Endothelial cell of umbilical vein (primary cell): Measurements from ENCODE around the gene WNT7B. TPM values are rescaled to one million over a fixed set of nuclear protein-coding genes. Genes with fewer than 3 reads are reported as not detected.

ENCODE experiments used
- BruUV-seq: library from RNA; stranded (reverse); fragments of 400-500 nt; replicated peaks from 2 replicates; lab custom pipeline; 2021; lab: Mats Ljungman, UMichigan
- CTCF ChIA-PET: fragments of 300-600, 350-600 bp; sonication (Branson Sonifier 250); formaldehyde crosslinking; loops from one replicate; lab custom pipeline; 2021; ENCODE audit warnings: antibody characterized with exemption, inconsistent platforms; lab: Charles Lee
- POLR2A ChIA-PET: fragments of 300-600, 350-600 bp; sonication (Branson Sonifier 250); formaldehyde crosslinking; loops from one replicate; lab custom pipeline; 2021; ENCODE audit warnings: antibody characterized with exemption, inconsistent platforms; lab: Charles Lee
- DNase-seq: peaks from one replicate; pipeline ENCODE4 v3.0.0-alpha.2; 2011; ENCODE audit warnings: low read depth, low spot score
- FAIRE-seq: peaks from 2 replicates; lab custom pipeline; 2011; peaks lifted over from hg19 to GRCh38; lab: Jason Lieb, UNC
- H2AFZ ChIP-seq: 2 replicates; pipeline ENCODE4 v1.6.0; 2012; ENCODE audit warnings: low read depth, low read length, control low read depth, inconsistent platforms
- H3K27ac ChIP-seq: 2 replicates; pipeline ENCODE4 v1.5.1; 2011; ENCODE audit warnings: low read depth, mild to moderate bottlenecking, control low read depth, low read length, moderate library complexity; ENCODE audit not compliant: insufficient read depth
- H3K27me3 ChIP-seq, 2 experiments: 2 replicates each; pipeline versions ENCODE4 v1.6.0 to v1.6.1; 2011; ENCODE audit warnings: low read length in 2 of 2, mixed read lengths in 1 of 2; ENCODE audit not compliant: control insufficient read depth in 2 of 2, insufficient read depth in 2 of 2
- H3K36me3 ChIP-seq, 2 experiments: 2 replicates in 1 of 2; 3 replicates in 1 of 2; pipeline ENCODE4 v1.5.1; 2011; ENCODE audit warnings: low read length in 2 of 2, mild to moderate bottlenecking in 1 of 2, moderate library complexity in 1 of 2; ENCODE audit not compliant: control insufficient read depth in 2 of 2, insufficient read depth in 2 of 2; ENCODE audit errors: extremely low read depth in 1 of 2
- H3K4me1 ChIP-seq: 3 replicates; pipeline ENCODE4 v1.5.1; 2011; ENCODE audit warnings: mild to moderate bottlenecking, low read length; ENCODE audit not compliant: control insufficient read depth, insufficient read depth; ENCODE audit errors: extremely low read depth
- H3K4me2 ChIP-seq: 2 replicates; pipeline ENCODE4 v1.6.1; 2011; ENCODE audit warnings: low read length, control low read depth, mixed read lengths; ENCODE audit not compliant: insufficient read depth
- H3K4me3 ChIP-seq, 3 experiments: fragments of 200-600 bp in 1 of 3; sonication (generic), shearing (Covaris generic) in 1 of 3; replicated peaks in 1 of 3; 2 replicates each; pipeline ENCODE4 v1.5.1; 2011 to 2016; ENCODE audit warnings: control low read depth in 3 of 3, low read length in 3 of 3, mild to moderate bottlenecking in 2 of 3, inconsistent platforms in 1 of 3, low read depth in 1 of 3, moderate library complexity in 1 of 3; ENCODE audit not compliant: insufficient read depth in 1 of 3
- H3K79me2 ChIP-seq: 2 replicates; pipeline ENCODE4 v1.6.0; 2012; ENCODE audit warnings: low read length, inconsistent platforms; ENCODE audit not compliant: control insufficient read depth, insufficient read depth
- H3K9ac ChIP-seq: replicated peaks from 2 replicates; pipeline ENCODE3; 2011; ENCODE audit warnings: low read length, control low read depth; ENCODE audit not compliant: insufficient read depth; ENCODE audit errors: extremely low read depth
- H3K9me1 ChIP-seq: replicated peaks from 3 replicates; pipeline ENCODE4 v1.6.0; 2011; ENCODE audit warnings: mild to moderate bottlenecking, low read length; ENCODE audit not compliant: control insufficient read depth, insufficient read depth; ENCODE audit errors: extremely low read depth
- H3K9me3 ChIP-seq: replicated peaks from 2 replicates; pipeline ENCODE4 v1.5.1; 2012; ENCODE audit warnings: low read length, inconsistent platforms; ENCODE audit not compliant: control insufficient read depth, insufficient read depth
- H4K20me1 ChIP-seq: replicated peaks from 2 replicates; pipeline ENCODE3; 2011; ENCODE audit warnings: mild to moderate bottlenecking, low read length; ENCODE audit not compliant: control insufficient read depth, insufficient read depth; ENCODE audit errors: extremely low read depth
- CTCF ChIP-seq, 2 donors: IDR thresholded peaks; 1 replicate in 1 of 2; 2 replicates in 1 of 2; pipeline ENCODE4 v1.5.1; 2011; ENCODE audit warnings: low read length in 2 of 2, mild to moderate bottlenecking in 2 of 2, moderate library complexity in 2 of 2, control low read depth in 1 of 2, inconsistent platforms in 1 of 2, low read depth in 1 of 2; ENCODE audit not compliant: insufficient read depth in 1 of 2; ENCODE audit errors: extremely low read depth in 1 of 2
- EZH2 ChIP-seq: IDR thresholded peaks from 2 replicates; pipeline ENCODE4 v1.6.1; 2012; ENCODE audit warnings: borderline replicate concordance, low read depth, mild to moderate bottlenecking, moderate library complexity, low read length, inconsistent platforms; ENCODE audit not compliant: severe bottlenecking
- FOS ChIP-seq: IDR thresholded peaks from 2 replicates; pipeline ENCODE4 v1.6.1; 2011; ENCODE audit warnings: mild to moderate bottlenecking, low read length, moderate library complexity, borderline replicate concordance; ENCODE audit not compliant: insufficient read depth
- GATA2 ChIP-seq: IDR thresholded peaks from 2 replicates; pipeline ENCODE4 v1.7.0; 2011; ENCODE audit warnings: low read depth, mild to moderate bottlenecking, moderate library complexity, mixed read lengths, low read length; ENCODE audit not compliant: insufficient read length, insufficient read depth
- JUN ChIP-seq: IDR thresholded peaks from 2 replicates; pipeline ENCODE4 v1.6.1; 2011; ENCODE audit warnings: borderline replicate concordance, low read depth; ENCODE audit not compliant: insufficient read length, insufficient read depth
- MAX ChIP-seq: IDR thresholded peaks from 2 replicates; pipeline ENCODE4 v1.6.1; 2011; ENCODE audit not compliant: insufficient read depth, insufficient read length
- MYC ChIP-seq: IDR thresholded peaks from one replicate; pipeline ENCODE4 v1.6.1; 2011; ENCODE audit warnings: mild to moderate bottlenecking, low read depth, low read length
- POLR2A ChIP-seq: IDR thresholded peaks from 2 replicates; pipeline ENCODE4 v1.6.1; 2012; ENCODE audit warnings: low read depth, mild to moderate bottlenecking, control low read depth, low read length
- POLR2AphosphoS5 ChIP-seq: IDR thresholded peaks from 2 replicates; pipeline ENCODE4 v1.6.1; 2012; ENCODE audit warnings: low read depth, mild to moderate bottlenecking, control low read depth, low read length, moderate library complexity; ENCODE audit not compliant: insufficient read depth
- dilution Hi-C: fragments of 300-500 bp; cut with MboI; formaldehyde crosslinking; loops from one replicate; pipeline ENCODE4 v1.15.0; 2019; ENCODE audit warnings: low sequenced_read_pairs; ENCODE audit not compliant: extremely low pct_ligation_motif_present
- intact Hi-C: fragments of 100-400 bp; cut with micrococcal nuclease; formaldehyde crosslinking; loops from one replicate; pipeline ENCODE4 v1.10.0; 2022
- polyA plus RNA-seq, 4 experiments: library from polyadenylated mRNA; depleted of rRNA in 3 of 4; stranded (reverse) in 3 of 4; unstranded in 1 of 4; fragments of >200 nt; gene quantifications; 2 replicates each; pipeline versions ENCODE4 v1.2.1 to v1.2.3, GENCODE V29; 2011 to 2012; ENCODE audit warnings: missing spikeins in 1 of 4
- total RNA-seq: library from RNA; stranded (reverse); gene quantifications from 2 replicates; pipeline ENCODE4 v1.2.3, GENCODE V29; 2021

WNT7B gene
- total and polyA plus RNA-seq, 2 donors (not counting 3 experiments of a cell fraction or from before 2014, with no cell fraction given), result not detected

- POLR2A ChIA-PET, result no interaction called here
- TF ChIP-seq MAX (no peak), GATA2 (no peak), FOS (no peak), MYC (no peak), JUN (no peak), POLR2AphosphoS5 (no peak), EZH2 (no peak), CTCF (IDR thresholded peaks at IDR 0.05; ENCODE audit: extremely low read depth in 1 of 2, insufficient read depth in 1 of 2, low read depth in 1 of 2, low read length in 2 of 2) (no peak), POLR2A (no peak)
- H3K27me3 ChIP-seq, result peaks cover 0 to 3% of the 10 kb centered on the region in 2 experiments
- no peaks in the 10 kb centered on the region for H3K4me1 ChIP-seq
- CTCF ChIA-PET, result interaction anchor here (1.0 kb wide), 1 partner anchor 10 kb away, joined by 3 read pairs; no protein-coding TSS in a partner anchor
- no peaks in the 10 kb centered on the region for H3K79me2 ChIP-seq
- no peak overlapping the region for H3K4me2 ChIP-seq
- H3K9me3 ChIP-seq, result no peaks in the 10 kb centered on the region
- no TSS peak for BruUV-seq
- no peaks in the 10 kb centered on the region for H3K36me3 ChIP-seq
- intact Hi-C loops, result no loop called here
- no peaks in the 10 kb centered on the region for H4K20me1 ChIP-seq
- dilution Hi-C loops, result no loop called here
- no peak overlapping the region for H3K27ac ChIP-seq
- DNase-seq, result no peak
- H3K4me3 ChIP-seq, result no peak overlapping the region
- H3K9ac ChIP-seq, result no peak overlapping the region
- no peak overlapping the region for H2AFZ ChIP-seq
- no peaks in the 10 kb centered on the region for H3K9me1 ChIP-seq
- FAIRE-seq, result no peak
Measured at GRCh38 chr22:45887202-45888131, 89.5 kb downstream of the WNT7B start.
